Measurements from ENCODE around the gene DHRS9.

GRCh38 chr2:169095621-169096105, 26.3 kb downstream of the DHRS9 start:
- TF ChIP-seq EZH2 (IDR thresholded peaks at IDR 0.05; ENCODE audit: insufficient read depth, poor library complexity, severe bottlenecking): no peak
- no peak for TF ChIP-seq EZH2phosphoT487 (IDR thresholded peaks at IDR 0.05; ENCODE audit: insufficient read depth, low read depth)
